Measurements from ENCODE around the gene CDH6. TPM values are rescaled to one million over a fixed set of nuclear protein-coding genes. Genes with fewer than 3 reads are reported as not detected.

Gene CDH6
- total and polyA plus RNA-seq, 2 of the 4 experiments (the other 2 are of a cell fraction) = 72.2 to 232 TPM

- no peaks in the 10 kb centered on the region for H3K9me3 ChIP-seq (ENCODE audit: control insufficient read depth, insufficient read depth, low read length)
- ATAC-seq (ENCODE audit: low read depth) (no peak), DNase-seq (no peak)
- ChIA-PET CTCF (interaction anchor here (1.4 kb wide), 1 partner anchor 11 kb away, joined by 5 read pairs; no protein-coding TSS in a partner anchor), POLR2A (ENCODE audit: unreplicated experiment) (interaction anchor here (0.6 kb wide), 1 partner anchor 107 kb away, joined by 3 read pairs; no protein-coding TSS in a partner anchor)
- no peak overlapping the region for H4K91ac ChIP-seq (ENCODE audit: insufficient read depth, low read depth, low read length)
- no peaks in the 10 kb centered on the region for H3K36me3 ChIP-seq (ENCODE audit: control insufficient read depth, insufficient read depth, low read length)
- peak overlapping the region; percentile 34; the same call in 1 of the 2 replicates for H2BK20ac ChIP-seq (ENCODE audit: low read depth, low read length)
- H4K5ac ChIP-seq (ENCODE audit: low read depth, low read length) = no peak overlapping the region
- peak; percentile 34; the same call in 1 of the 2 replicates for TF ChIP-seq MAFK (IDR thresholded peaks at IDR 0.05; ENCODE audit: low read depth, low read length)
- TF ChIP-seq POLR2A (IDR thresholded peaks at IDR 0.05; ENCODE audit: low read depth, low read length) = no peak
- intact Hi-C loops (cut with micrococcal nuclease) = no loop called here
- peak overlapping the region; percentile 46 for H3K14ac ChIP-seq (replicated peaks; ENCODE audit: low read depth, low read length)
- WGBS, 2 experiments (ENCODE audit: extremely low coverage in 2 of 2, insufficient read length in 1 of 2) = 71% methylated on average over 1 of the region's 2 CpGs; no CpG with 5 or more reads in 1 of the 2 experiments
- H3K56ac ChIP-seq (ENCODE audit: extremely low read depth, insufficient read depth, low read length) = no peak overlapping the region
- no peaks in the 10 kb centered on the region for H3K79me1 ChIP-seq (ENCODE audit: low read depth in 1 of 2, low read length in 2 of 2)
- H4K8ac ChIP-seq (ENCODE audit: low read depth in 2 of 2, low read length in 2 of 2) = no peak overlapping the region
- no peak overlapping the region for H2BK5ac ChIP-seq (ENCODE audit: low read depth, low read length, poor library complexity, severe bottlenecking)
- no TSS peak for BruUV-seq (replicated peaks)
- in situ Hi-C loops (cut with MboI; ENCODE audit: low sequenced_read_pairs) = no loop called here
- H3K18ac ChIP-seq (ENCODE audit: low read depth, low read length) = no peak overlapping the region
- no peaks in the 10 kb centered on the region for H3K27me3 ChIP-seq (ENCODE audit: control insufficient read depth, insufficient read depth, low read length)
- no peak overlapping the region for H3K4me3 ChIP-seq (ENCODE audit: insufficient read depth, low read depth, low read length)
- no peaks in the 10 kb centered on the region for H3K4me1 ChIP-seq (ENCODE audit: control insufficient read depth, insufficient read depth, low read length)
- H2AK9ac ChIP-seq (replicated peaks; ENCODE audit: low read depth, low read length, poor library complexity) = no peak overlapping the region
- no peak overlapping the region for H2BK15ac ChIP-seq (ENCODE audit: low read depth, low read length)
- no peak overlapping the region for H3K4ac ChIP-seq (ENCODE audit: low read depth, low read length)
- H2AFZ ChIP-seq (replicated peaks; ENCODE audit: low read length, poor library complexity) = no peak overlapping the region
- no peak overlapping the region for H2AK5ac ChIP-seq (ENCODE audit: low read depth, low read length)
- H3K23ac ChIP-seq (ENCODE audit: low read depth, low read length) = no peak overlapping the region
- H2BK120ac ChIP-seq (ENCODE audit: low read depth, low read length) = peak overlapping the region; percentile 42; the same call in 1 of the 2 replicates
- H3K27ac ChIP-seq (ENCODE audit: insufficient read depth, low read length) = no peak overlapping the region
- dilution Hi-C loops (cut with HindIII; ENCODE audit: low sequenced_read_pairs, unreplicated experiment) = no loop called here
- H3K9me1 ChIP-seq (ENCODE audit: insufficient read depth, low read length) = no peaks in the 10 kb centered on the region
- peak overlapping the region; percentile 16; the same call in 1 of the 2 replicates for H3K4me2 ChIP-seq (ENCODE audit: low read depth, low read length)
- no peak overlapping the region for H3K9ac ChIP-seq (ENCODE audit: low read depth, low read length)
- no peaks in the 10 kb centered on the region for H4K20me1 ChIP-seq (ENCODE audit: insufficient read depth, low read length)
These were observed 31.7 kb upstream of the CDH6 start for GRCh38 chr5:31161781-31162181.

Data from IMR-90 (cell line).